Activated gamma-delta T cell (primary cell): Measurements from ENCODE around the gene JAM3.

Source experiments
- DNase-seq: peaks from one replicate; lab custom pipeline; 2025; lab: John Stamatoyannopoulos, UW

JAM3 gene

GRCh38 chr11:134145715-134146114 lies 76.8 kb downstream of the JAM3 start:
- no peak for DNase-seq

DNA sequence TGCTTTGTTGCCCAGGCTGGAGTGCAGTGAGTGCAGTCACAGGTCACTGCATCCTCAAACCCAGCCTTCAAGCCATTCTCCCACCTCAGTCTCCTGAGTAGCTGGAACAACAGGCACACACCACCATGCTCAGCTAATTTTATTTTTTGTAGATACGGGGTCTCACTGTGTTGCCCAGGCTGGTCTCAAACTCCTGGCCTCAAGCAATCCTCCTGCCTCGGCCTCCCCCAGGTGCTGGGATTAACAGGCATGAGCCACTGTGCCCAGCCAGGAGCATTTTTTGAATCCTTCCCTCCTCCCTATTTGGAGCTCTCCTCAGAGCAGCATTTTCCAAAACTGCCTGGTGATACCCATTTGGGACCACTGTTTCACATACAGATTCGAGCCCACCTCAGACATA lies 77.7 kb downstream of the JAM3 start:
- no peak for DNase-seq

DNA sequence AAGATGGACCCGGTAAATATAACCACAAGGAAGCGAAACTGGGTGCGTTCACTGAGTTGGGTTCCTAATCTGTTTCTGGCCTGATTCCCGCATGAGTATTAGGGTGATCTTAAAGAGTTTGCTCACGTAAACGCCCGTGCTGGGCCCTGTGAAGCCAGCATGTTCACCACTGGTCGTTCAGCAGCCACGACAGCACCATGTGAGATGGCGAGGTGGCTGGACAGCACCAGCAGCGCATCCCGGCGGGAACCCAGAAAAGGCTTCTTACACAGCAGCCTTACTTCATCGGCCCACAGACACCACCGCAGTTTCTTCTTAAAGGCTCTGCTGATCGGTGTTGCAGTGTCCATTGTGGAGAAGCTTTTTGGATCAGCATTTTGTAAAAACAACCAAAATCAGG lies 80.5 kb downstream of the JAM3 start:
- DNase-seq = no peak

- no peak for DNase-seq
These were observed 81.5 kb downstream of the JAM3 start for GRCh38 chr11:134150195-134150903.

DNA sequence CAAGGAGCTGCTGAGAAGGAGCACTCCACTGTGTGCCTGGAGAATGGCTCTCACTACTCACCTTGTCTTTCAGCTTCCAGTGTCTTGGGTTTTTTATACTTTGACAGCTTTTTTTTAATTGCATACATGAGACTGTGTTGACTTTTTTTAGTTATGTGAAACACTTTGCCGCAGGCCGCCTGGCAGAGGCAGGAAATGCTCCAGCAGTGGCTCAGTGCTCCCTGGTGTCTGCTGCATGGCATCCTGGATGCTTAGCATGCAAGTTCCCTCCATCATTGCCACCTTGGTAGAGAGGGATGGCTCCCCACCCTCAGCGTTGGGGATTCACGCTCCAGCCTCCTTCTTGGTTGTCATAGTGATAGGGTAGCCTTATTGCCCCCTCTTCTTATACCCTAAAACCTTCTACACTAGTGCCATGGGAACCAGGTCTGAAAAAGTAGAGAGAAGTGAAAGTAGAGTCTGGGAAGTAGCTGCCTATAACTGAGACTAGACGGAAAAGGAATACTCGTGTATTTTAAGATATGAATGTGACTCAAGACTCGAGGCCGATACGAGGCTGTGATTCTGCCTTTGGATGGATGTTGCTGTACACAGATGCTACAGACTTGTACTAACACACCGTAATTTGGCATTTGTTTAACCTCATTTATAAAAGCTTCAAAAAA lies 82.3 kb downstream of the JAM3 start:
- DNase-seq = no peak

DNA sequence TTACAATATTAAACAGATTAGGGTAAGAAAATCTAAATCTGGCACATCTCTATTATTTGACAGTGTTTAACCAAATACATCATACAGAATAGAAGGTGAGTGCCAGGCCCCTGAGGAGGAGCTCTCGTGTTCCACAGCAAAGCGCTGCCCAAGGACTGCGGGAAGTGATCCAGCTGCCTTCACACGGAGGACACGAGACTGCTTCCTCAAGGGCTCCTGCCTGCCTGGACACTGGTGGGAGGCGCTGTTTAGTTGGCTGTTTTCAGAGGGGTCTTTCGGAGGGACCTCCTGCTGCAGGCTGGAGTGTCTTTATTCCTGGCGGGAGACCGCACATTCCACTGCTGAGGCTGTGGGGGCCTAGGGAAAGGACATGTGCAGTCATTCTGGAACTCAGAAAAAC lies 83.8 kb downstream of the JAM3 start:
- no peak for DNase-seq

- no peak for DNase-seq
These were observed 84.5 kb downstream of the JAM3 start for GRCh38 chr11:134153147-134153905.

- DNase-seq = no peak
These were observed 85.6 kb downstream of the JAM3 start for GRCh38 chr11:134154441-134154840.

DNA sequence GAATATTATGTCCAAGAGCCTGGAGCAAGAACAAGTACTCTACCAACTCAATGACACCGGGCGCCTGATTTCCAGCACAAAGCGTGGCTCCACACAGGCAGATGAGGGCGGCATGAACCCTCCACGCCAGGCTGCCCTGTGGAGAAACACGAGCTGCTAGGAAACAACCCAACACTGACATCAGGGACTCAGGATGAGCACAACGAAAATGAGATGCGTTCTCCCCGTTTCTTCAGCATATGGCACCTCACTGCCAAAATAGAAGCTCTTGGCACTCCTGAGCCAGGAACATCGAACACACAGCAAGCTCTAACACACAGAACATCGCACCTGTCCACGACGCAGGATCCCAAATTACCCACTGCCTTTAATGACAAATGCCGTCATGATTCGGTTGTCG lies 86.6 kb downstream of the JAM3 start:
- DNase-seq = no peak

DNA sequence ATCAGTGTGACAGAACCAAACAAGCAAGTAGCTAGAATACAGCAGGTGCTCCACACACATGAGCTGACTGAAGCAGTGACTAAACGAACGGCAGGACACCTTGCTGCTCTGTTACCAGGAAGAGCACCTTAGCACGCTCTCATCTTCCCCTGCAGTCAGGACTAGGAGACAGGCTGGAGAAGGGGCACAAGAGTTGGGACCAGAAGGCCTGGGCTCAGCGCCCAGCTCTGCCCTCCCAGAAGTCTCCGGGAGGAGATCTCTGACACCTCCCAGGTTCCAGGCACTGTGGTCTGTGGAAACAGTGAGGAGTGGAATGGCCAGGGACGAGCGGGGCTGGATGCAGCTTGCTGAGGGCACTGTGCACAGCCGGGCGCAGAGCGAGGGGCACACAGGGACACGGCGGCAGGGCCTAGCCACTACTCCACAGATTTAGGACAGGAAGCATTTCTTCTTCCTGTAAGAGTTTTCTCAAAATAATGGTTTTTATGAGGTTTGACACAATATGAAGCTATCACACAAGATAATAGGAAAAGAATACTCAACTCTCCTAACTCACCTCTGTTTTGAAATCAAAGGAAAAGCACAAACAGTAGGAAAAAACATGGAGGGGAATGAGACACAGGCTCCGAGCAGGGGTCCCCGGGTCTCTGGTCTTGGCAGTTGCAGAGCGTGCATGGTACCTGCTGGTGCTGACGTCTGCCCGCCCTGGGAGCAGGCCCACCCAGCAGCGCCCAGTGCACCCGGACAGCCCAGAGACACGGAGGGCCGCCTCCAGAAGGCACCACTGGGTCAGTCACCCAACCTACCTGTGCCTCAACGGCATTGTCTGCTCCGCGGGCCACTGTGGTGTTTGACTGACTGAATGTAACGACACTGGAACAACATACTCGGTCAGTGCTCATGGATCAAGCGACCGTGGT lies 87.3 kb downstream of the JAM3 start:
- no peak for DNase-seq

DNA sequence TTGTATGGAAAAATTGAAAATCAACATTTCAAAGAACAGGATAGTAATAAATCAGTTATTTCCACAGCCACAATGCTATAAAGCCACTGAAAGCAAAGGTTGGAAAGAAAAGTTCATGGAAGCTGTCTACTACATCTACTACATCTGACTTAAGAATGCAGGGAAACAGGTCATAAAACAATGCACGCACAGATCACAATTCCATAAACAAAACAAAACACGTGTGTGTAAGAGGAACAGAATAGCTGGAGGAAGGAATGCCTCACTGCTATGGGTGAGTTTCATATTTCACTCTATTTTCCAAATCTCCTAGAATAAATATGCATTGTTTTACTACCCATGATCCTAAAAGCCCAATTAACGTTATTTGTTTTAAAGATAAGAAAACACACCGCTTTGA lies 88.6 kb downstream of the JAM3 start:
- DNase-seq = no peak

DNA sequence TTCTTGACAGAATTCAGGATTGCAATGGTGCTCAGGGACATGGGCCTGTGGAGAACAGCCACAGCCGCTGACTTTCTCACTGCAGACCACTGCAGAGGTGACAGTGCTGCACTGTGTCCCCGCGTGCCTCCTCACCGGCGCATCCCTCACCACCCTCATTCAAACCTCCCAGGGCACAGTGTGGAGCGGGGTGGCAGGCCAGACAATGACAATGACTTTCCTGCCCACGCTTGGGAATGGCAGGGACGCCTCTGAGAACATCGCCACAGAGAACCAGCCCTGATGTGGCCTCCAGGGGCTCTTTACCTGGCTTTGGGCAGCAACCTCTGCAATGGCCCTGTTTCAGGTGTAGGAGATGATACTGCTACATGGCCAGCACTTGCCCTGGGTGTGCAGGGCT lies 89.2 kb downstream of the JAM3 start:
- DNase-seq = no peak

DNA sequence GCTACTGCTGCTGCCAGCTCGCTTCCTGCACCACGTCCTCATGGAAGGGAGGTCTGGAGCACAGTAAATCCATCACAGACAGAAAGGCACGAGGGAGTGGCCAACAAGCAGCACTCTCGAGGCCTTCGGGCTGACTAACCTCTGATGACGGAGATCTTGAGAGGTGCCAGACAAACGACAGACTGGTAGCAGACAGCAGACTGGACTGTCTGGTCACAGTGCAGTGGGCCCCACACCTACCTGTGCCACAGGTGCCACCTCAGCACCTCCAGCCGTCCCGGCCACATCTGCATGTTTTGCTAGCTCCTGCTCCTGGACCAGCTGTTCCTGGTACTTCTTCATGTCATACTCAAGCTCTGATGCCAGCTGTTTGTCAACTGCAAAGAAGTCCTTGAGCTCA lies 90.8 kb downstream of the JAM3 start:
- DNase-seq = no peak

DNA sequence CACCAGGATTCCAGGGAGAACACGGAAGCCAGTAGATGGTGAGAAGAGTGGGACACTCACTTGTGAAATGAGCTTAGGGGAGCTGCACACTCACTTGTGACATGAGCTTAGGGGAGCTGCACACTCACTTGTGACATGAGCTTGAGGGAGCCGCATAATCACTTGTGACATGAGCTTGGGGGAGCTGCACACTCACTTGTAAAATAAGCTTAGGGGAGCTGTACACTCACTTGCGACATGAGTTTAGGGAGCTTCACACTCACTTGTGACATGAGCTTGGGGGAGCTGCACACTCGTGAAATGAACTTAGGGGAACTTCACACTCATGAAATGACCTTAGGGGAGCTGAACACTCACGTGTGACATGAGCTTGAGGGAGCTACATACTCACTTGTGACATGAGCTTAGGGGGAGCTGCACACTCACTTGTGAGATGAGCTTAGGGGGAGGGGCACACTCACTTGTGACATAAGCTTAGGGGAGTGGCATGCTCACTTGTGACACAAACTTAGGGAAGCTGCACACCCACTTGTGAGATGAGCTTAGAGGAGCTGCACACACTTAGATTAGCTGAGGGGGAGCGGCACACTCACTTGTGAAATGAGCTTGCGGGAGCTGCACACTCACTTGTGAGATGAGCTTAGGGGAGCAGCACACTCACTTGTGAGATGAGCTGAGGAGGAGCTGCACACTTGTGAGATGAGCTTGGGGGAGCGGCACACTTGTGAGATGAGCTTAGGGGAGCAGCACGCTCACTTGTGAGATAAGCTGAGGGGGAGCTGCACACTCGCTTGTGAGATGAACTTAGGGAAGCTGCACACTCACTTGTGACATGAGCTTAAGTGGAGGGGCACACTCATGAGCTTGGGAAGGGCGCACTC lies 95.9 kb downstream of the JAM3 start:
- no peak for DNase-seq

- no peak for DNase-seq
These were observed 101.5 kb downstream of the JAM3 start for GRCh38 chr11:134170177-134170918.

DNA sequence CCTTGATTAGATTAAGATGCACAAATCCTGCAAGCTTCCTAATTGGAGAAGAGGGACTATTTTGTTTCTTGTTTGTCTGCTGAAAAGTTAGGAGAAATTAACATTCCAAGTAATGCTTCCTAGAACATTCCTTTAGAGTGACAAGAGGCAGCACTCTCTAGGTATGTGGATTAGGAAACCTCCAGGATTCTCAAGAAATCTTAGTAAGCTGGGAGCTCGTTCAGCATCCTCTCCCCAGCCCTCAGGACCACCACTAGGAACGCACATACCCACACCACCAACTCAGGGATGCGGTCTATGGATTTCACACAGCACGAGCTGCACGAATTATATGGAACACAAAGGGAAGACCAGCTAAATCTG lies 102.0 kb downstream of the JAM3 start:
- DNase-seq = no peak

GRCh38 chr11:134171951-134172350 lies 103.1 kb downstream of the JAM3 start:
- no peak for DNase-seq

DNA sequence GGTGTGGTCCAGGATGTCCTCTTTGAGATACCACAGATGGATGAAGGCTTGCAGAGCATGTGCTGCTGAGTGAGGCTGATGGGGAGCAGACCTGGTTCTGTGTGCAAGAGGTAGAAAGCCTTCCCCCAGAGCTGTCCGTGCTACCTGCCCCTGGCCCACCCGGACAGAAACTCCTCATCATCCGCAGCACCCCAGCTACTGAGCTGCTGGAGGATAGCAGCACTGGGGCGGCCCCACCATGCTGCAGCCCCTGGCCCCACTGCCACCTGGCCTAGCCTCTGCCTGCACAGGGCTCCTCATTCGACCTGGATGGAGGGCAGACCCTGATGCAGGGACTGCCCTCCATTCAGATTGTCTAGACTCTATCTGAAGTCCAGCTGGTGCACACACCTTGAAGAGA lies 104.4 kb downstream of the JAM3 start:
- DNase-seq = no peak

- no peak for DNase-seq
These were observed 107.4 kb downstream of the JAM3 start for GRCh38 chr11:134176284-134176683.

DNA sequence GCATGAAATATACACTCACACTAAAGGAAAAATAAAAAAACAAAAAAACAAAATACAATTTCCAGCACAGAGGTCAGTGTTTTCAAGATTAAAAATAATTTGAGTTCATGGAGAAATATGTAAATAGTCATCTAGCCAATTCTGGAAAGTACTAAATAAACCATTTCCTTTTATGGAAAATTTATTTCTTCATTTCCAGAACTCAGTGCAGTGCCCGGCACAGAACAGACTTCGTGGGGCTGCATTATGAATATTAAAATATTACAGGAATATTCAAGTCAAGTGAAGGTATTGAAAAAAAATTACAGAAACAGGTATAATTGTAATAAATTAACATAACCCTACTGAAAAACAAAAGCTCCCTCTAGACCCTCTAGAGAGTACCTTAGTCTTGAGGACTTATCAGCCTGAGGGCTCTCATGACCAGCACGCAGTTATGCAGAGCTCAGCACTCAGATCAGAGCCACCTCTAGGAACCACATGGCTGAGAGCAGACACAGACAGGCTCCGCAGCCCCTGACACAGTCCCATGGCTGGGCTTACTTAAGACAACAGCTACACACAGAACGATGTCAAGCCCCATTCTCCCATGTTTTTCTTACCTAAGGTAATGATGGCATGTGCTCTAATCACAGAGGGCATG lies 109.3 kb downstream of the JAM3 start:
- DNase-seq = no peak
